Stimulated activated CD4-positive, alpha-beta T cell treated with anti-CD3 and anti-CD28 coated beads, Interleukin-1b, Interleukin-23, amount 100 ng/mL, for 48 hours (primary cell): ENCODE measurements around the gene CHSY1.

Experiments used
- DNase-seq: peaks from one replicate; pipeline ENCODE4 v3.0.0-alpha.2; 2020

CHSY1 gene

DNA sequence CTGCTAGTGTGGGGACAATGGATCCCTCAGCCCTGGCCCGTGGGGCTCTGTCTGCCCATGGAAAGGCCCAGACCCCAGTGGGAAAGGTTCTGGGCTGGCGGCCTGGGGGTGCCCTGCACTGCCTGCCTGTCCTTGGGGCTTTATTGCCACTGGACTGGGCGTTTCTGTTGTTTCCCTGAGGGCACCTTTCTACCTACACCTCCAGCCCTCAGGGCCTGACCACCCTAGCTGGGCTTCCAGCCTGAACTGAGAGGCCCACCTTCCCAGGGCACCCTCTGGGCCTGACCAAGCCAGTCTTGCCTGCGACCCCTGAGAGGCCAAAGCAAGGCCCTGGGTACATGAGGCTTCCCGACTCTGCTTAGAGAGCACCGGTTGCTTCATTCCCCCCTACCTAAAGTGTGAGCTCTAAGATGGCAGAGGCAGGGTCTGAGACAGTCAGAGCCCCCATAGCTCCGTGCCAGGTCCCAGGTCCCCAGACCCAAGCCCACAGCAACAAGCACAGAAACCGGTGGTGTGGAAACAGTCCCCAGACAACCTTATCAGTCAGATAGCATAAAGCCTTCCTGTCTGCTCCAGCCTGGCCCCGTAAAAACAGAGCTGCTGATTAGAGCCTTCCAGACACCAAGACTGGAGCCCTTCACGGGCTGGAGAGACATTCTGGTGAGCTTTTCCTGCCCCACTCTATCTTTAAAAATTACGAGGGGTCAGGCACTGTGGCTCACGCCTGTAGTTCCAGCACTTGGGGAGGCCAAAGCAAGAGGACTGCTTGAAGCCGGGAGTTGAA, 102.8 kb downstream of the CHSY1 start:
- no peak for DNase-seq

DNA sequence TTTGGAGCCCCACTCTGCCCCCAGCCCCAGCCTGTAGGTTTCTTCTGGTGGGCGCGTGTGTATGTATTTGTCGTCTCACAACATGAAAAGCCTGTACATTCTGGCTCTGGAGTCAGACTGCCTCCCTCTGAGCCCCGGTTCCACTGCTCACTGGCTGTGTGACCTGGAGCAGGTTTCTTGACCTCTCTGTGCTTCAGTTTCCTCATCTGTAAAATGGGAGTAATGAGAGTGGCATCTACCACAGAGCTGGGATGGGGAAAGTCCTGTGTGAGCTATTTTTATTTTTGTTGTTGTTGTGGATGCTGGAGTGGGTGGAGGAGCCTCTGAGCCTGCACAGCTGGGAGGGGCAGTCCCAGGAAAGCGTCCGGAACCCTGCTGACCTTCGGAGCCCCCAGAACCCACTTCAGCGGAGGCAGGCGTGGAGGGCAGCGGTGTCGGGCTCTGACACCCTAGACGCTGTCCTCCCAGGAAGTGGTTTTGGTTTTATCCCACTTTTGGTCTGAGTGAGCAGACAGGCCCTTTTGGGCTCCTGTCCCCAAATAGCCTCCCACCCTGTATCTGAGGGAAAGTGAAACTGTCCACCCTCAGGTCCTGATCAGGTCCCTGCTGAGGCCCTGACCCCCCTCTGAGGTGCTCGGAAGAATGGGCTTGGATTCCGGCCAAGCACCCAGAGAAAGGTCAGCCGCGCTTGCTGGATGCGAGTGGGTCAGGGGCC, 103.5 kb downstream of the CHSY1 start:
- DNase-seq: no peak

DNA sequence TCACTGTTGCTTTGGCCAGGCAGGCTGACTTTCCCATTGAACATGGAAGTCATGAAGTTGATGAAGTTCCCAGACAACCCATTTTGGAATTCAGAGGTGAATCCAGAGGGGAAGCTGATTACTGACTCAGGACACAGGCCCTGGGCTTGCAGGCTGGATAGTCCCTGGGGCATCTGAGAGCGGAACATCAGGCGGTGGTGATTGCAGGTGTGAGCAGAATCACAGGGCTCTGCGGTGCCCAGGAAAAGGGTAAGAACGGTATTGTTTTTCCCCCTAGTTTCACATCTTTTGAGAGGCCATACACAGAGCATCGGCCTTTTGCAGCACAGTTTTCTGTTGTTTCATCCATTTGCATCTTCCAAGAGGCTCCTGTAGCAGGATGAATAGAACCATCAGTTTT, 104.7 kb downstream of the CHSY1 start:
- no peak for DNase-seq

DNA sequence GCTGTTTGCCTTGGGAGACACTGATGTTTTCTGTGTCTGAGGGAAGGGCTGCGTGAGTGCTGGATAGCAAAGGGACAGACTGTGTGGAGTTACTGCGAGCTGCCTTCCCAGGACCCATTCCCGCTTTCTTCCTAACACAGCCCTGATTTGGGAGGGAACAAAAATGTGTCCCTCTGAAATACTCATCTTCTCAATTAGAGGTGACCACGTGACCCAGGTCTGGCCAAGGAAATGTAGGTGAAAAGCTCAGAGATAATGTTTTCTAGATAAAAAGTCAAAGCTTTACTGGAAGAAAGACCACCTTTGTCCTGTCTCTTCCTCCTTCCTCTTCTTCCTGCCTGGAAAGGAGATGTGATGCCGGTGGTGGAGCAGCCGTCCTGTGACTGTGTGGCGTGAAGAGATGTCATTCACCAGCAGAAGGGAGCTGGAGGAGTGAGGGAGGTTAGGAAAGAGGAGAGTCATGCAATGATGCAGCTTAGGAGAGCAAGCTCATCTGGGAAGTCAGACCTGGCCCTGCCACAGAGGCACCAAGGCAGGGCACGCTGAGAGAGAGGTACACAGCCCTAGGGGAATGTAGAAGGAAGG, 105.6 kb downstream of the CHSY1 start:
- DNase-seq: no peak

DNA sequence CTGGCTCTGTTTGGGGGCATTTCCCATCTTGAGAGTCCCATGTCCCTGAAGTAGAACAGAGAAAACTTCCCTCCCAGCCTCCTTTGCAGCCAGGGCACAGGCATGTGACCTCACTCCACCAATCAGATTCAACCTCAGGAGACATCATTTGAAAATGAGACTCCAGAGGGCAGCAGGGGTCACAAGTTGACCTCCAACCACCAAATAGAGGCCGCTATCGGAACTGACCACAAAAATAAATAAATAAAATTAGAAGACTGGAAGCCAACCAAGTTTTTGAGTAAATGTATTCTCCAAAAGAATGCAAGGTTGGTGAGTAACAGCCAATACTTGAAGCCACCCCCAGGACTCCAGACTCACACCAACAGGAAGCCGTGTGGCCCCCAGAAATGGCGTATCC, 106.5 kb downstream of the CHSY1 start:
- no peak for DNase-seq

DNA sequence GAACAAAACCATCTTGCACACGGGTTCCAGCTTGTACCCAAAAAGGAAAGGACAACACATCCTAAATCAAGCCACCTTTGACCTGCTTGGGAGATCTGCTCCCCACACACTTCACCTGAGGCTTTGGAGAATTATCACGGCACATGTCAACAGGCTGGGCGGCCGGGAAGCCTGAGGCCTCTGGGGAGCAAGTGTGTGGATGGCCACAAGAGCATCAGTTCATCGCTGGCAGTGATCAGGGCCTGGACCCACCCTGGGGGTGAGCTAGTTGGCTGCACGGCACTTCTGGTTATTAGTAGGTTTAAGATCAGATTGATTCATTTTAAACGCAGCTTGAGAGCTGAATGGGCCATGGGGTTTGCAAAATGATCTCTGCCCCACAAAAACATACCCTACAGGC, 108.5 kb downstream of the CHSY1 start:
- no peak for DNase-seq

DNA sequence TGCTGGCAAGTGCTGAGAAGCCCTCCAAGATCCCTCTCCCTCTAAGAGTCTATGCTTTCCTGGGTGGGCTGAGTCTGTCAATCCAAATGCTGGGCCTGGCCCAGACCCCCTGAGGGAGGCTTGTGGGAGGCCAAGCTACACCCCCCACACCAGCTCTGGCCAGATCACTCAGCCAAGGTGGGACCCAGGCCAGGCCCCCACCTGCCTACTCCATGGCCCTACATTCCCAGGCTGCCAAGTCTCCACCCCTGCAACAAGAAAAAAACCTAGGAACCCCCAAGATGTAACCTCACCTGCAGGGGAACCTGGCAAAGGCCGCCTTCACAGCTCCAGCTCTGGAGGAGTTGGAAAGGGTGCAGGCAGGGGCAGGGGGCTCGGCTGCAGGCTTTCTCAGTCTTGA, 109.1 kb downstream of the CHSY1 start:
- DNase-seq: no peak

DNA sequence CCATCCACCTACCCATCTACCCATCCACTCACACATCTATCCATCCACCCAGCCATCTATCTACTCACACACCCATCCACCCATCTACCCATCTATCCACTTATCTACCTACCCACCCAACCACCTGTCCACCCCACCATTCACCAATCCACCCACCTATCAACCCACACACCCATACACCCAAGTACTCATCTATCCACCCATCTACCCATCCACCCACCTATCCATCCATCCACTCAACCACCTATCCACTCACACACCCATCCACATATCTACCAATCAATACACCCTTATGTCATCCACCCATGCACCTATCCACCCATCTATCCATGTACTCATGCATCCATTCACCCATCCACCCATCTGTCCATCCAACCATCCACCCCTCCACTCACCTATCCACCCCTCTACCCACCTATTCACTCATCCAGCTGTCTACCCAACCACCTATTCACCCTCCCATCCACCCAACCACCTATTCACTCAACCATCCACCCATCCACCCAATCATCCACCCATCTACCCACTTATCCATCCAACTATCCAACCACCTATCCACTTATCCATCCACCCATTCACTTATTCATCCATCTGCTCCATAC, 109.8 kb downstream of the CHSY1 start:
- no peak for DNase-seq

DNA sequence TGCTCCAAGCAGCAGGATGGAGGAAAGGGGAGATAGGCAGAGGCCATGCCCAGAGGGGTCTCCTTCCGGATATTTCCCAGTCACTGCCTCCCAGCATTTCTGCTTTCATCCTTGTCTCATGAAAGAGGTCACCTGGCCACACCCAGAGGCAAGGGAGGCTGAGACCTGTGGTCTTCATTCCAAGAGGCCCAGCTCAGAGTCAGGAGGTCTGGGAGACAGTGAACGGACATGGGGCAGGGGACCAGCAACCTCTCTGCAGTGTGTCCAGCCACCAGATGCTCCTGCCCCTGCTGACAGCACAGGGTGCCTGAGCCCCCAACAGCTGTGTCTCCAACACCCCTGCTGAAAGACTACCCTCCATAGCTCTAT, 111.2 kb downstream of the CHSY1 start:
- no peak for DNase-seq

DNA sequence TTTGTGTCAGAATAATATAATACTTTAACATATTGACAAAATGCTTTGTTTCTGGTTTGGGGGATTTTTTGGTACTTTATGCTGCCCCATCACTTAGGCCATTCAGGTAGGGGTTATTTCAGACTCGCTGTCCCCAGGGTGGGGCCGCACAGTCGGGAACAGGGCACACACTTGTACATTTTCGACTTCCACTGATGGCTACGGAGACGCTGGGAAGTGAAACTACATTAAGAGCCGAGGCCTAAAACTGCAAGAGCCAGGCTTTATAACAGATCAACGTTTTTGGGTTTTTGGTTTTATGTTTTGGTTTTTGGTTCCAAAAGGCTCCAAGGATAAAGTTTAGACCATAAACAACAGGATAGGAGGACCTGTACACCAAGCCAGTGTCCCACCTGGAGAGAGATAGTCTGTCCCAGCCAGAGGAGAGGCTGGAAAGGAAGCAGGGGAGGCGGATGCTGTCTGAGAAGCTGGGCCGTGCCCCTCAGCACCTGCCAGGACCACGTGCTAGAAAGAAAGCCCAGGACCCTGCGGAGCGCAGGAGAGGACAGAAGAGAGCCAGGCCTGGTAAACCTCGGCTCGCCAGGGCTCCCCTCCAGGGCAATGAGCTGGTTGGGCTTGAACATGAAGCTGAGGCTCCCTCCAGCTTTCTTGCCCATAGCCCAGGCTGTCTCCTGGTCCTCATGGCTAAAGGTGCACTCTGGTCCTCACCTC, 111.7 kb downstream of the CHSY1 start:
- DNase-seq: no peak

DNA sequence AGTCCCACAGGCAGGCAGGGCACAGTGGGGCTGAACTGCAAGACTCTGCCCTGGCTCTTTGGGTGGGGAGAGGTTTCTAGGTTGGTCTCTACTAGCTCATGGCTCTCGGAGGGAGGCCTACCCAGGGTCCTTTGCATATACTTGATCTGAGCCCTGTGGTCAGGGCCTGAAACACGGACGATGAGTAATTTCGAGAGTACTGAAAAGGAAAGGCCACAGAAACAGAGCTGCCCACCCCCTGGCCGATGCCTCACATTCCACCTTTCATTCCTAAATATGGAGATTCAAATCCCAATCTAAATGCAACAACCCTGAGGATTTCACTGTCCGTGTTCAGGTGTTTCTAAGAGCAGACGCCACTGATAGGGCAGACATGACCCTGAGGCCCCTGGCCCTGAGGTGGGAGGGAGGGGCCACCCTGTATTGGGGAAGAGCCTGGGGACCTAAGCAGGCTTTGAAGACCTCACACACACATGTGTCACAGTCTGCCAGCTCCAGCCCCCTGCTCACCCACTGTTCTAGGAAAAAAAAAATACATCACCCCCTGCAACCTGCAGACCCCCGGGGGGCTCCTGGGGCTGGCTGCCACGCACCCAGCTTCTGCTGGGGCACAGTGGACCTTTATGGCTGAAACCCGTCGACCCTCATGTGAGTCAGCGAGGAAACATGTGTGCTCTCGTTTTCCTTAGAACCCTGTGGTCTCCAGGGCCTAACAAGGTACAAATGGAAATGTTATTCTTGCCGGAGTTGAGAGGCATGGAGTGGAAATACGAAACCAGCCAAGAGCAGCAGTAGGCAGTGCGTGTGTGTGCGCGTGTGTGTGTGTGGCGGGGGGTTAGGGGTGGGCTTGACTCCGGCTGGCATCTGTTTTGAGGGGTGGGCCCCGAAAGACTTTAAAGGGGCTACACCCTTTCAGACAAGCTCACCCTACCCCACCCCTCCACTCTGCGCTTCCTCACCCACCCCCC, 112.7 kb downstream of the CHSY1 start:
- no peak for DNase-seq

DNA sequence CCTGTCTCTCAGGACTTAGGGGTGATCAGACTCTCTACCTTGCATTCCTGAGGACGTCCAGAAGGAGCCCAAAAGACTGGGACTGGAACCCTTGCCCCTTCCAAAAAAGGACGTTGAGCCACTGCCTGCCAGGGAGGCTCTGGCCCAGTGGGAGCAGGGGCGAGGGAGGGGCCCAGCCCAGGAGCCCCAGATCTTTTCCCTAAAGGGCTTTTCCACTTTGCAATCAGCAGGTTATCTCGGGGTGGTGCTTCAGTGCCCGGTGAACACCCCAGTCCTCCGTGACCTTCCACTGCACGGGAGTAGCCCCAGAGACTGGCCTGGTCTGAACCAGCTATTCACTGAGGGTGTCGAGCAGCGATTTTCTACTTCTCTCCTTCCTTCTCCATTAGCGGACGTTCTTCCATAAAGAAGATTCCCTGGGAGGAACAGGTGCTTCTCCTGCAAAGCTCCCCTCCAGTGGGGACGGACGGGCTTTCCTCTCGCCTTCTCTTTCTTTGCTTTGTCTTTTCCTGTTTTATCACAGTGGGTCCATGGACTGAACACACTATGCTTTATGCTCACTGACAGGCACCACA, 113.7 kb downstream of the CHSY1 start:
- DNase-seq: no peak

DNA sequence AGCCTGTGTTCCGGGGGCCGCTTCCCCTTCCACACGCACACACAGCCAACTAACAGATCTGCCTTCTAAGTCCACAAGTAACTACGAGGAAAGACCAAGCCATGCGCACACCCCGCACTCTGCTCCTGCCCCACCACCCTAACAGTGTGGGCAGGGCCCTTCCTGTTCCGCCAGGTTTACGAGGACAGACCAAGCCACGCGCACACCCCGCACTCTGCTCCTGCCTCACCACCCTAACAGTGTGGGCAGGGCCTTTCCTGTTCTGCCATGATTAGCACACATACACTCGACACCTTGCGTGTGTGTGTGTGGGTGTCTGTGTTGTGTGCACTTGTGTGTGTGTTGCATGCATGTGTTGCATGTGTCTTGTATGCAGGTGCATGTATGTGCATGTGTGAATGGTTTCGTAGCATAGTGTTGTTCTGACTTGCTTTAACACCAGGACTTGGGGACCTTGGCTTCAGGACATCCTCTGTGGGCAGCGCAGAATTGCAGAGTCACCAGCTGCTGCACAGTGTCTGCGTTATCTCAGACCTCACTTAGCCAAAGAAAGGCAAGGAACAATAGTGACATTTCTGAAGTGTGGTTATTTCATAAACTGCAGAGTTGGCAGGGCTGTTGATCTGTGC, 114.4 kb downstream of the CHSY1 start:
- no peak for DNase-seq

DNA sequence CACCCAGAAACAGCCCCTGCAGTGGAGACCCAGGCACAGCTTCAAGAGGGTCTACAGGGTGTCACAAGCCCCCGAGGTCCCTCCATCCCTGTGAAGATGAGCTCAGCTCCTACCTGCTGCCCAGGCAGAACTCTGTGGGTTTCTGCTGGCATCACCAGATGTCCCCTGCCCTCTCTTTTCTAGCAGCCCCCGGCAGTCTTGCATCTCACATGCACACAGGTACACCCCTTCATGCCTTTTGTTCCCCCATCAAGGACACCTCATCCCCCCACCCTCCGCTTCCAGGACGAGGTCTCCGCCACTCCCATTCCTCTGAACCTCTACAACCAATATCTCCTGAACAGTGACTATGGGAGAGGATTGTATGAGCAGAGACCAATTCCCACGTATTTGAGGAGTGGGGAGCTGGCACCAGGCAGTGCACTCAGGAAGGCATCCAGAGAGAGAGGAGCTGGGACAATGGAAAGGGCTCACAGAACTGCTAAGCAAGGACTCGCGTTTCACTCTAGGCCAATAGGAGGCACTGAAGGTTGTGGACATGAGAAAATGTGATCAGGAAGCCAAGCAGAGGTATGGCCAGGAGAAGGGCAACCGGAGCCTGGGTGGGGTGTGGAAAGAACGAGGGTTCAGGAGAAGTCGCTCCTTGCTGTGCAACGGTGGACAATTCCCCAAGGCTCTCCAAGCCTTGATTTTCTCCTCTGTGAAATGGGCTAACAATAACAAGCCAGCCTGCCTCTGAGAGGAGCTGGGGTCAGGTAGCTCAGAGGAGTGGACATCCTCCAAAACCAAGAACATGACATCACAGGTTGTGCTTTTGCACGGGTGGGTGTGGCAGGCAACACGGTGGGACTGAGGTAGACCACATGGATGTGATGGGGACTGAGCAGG, 115.2 kb downstream of the CHSY1 start:
- no peak for DNase-seq

DNA sequence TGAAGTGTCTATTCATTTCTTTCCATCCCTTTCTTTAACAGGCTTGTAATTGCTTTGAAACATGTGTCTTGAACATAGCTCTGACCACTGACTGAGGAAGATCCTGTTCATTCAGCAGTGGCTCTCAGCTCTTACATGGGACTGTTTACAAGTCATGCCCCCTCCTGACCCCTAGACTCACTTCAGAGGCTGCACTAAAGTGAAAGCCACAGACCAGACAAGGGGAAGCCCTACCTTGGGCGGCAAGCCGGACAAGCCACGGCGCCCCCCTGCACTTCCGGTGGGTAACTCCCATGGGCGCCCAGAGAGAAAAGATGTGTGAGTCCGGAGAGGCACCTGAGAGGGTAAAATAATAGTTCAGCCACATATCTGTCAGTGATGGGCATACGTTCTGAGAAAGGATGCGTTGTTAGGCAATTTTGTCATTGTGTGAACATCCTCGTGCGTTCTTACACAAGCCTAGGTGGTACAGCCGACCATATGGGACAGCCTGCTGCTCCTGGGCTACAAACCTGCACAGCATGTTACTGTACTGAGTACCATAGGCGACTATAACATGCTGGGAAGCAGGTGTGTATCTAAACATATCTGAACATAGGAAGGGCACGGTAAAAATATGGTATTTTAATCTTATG, 116.2 kb downstream of the CHSY1 start:
- DNase-seq: no peak

DNA sequence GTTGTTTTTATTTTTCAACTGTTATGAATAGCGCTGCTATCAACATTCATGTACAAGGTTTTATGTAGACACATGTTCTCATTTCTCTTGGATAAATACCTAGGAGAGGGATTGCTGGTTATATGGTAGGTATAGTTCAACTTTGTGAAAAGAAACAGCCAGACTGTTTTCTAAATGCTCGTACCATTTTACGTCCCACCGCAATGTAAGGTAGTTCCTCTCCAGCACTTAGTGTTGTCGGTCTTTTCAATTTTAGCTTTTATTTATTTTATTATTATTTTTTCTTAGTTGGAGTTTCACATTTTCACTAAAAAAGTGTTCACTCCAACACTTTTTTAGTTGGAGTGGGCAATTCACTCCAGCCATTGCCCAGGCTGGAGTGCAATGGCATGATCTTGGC, 117.1 kb downstream of the CHSY1 start:
- no peak for DNase-seq

DNA sequence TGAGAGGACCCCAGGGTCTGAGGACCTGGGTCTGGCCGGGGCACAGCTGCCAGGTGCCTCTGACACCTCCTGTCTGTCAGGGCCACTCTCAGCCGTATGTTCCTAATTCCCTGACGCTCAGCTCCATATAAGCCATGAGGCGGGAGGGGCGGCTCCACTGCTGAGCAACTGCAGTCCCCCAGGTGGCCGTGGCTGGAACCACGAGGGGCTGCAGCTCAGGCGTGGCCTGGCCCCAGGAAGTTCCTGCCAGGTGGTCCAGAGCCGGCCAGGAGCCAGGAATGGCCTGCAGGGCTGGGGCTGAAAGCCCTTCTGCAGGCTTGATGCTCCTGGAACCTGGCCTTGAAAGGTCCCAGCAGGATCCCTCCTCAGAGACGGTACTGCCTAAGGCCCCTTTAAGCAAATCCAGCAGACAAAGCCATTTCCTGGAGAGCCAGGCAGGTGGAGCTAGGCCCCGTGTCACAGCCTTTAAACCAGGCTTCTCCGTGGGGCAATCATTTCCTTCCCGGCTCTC, 118.0 kb downstream of the CHSY1 start:
- no peak for DNase-seq

DNA sequence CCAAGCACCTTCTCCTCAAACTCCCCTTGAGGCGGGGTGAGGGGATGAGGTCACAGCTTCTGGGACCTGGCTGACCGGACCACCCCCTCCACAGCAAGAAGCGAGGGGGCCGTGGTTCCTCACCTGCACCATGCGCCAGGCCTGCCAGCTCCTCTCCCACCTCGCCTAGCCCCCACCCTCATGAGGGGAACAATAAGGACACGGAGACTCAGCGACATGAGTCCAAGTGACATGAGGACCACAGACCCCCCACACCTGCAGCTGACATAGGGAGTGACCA, 118.7 kb downstream of the CHSY1 start:
- no peak for DNase-seq

DNA sequence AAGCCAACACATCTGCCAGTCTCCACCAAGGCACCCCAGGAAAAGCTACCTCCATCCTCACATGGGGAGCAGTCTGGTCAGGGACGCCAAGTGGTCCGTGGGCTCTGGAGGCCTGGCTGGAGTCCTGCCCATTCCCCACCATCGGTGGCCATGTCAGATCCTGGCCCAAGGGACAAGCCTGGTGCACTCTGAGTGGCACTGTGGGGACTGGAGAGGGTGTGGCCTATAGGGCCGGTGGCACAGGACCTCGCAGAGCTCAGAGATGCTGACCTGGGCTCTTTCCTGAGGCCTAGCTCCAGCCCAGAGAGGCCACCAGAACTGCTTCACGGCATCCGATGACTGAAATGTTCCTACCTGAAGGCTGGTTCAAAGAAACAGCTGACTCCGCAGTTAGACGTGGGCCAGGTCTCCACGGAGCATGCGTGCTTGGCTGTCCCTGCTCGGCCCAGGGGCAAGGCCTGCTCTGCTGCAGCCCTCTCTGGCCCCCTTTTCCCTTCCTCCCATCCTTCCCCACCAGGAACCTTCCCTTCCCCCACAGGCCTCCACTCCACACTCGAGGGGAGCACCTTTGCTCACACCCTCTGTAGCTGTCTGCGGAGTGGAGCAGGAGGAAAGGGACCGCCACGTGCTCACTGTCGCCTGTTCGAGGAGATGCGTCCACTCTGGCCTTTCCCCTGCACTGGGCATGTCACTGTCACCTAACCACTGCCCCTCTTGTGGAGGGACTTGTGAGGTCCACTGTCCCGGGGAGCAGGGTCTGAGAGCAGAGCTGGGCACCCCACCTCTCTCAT, 119.3 kb downstream of the CHSY1 start:
- no peak for DNase-seq
